IMR-90 (cell line): ENCODE results near the gene RIPK4. TPM values are rescaled to one million over a fixed set of nuclear protein-coding genes. Genes with fewer than 3 reads are reported as not detected.

Experiments used
- ATAC-seq: fragments of 200-7000 bp; cut with Tn5 transposase; 2 replicates; pipeline ENCODE4 v1.9.1; 2020; ENCODE audit warnings: low read depth, mild to moderate bottlenecking, moderate library complexity
- BruUV-seq: library from RNA; stranded (reverse); fragments of 400-500 nt; replicated peaks from 2 replicates; lab custom pipeline; 2021; lab: Mats Ljungman, UMichigan
- CTCF ChIA-PET: fragments of 300-600 bp; formaldehyde crosslinking; extraction: SDS; loops from one replicate; lab custom pipeline; 2021; ENCODE audit warnings: antibody characterized with exemption; lab: Yijun Ruan, JAX
- POLR2A ChIA-PET: fragments of 300-600 bp; sonication (Branson Sonifier 250); formaldehyde crosslinking; loops from one replicate; lab custom pipeline; 2022; ENCODE audit warnings: antibody characterized with exemption; ENCODE audit not compliant: unreplicated experiment; lab: Charles Lee
- DNase-seq: peaks from one replicate; pipeline ENCODE4 v3.0.0; 2013
- H2AFZ ChIP-seq: replicated peaks from 2 replicates; pipeline ENCODE3; 2013; ENCODE audit warnings: low read length, mild to moderate bottlenecking; ENCODE audit not compliant: poor library complexity
- H2AK5ac ChIP-seq: 2 replicates; pipeline ENCODE4 v1.6.1; 2013; ENCODE audit warnings: low read depth, low read length, inconsistent platforms
- H2AK9ac ChIP-seq: replicated peaks from 2 replicates; pipeline ENCODE3; 2013; ENCODE audit warnings: mild to moderate bottlenecking, low read depth, low read length, moderate library complexity; ENCODE audit not compliant: poor library complexity
- H2BK120ac ChIP-seq: 2 replicates; pipeline ENCODE4 v1.6.1; 2013; ENCODE audit warnings: low read depth, low read length, inconsistent platforms
- H2BK15ac ChIP-seq: 3 replicates; pipeline ENCODE4 v1.6.1; 2013; ENCODE audit warnings: low read depth, low read length, inconsistent platforms
- H2BK20ac ChIP-seq: 2 replicates; pipeline ENCODE4 v1.6.1; 2013; ENCODE audit warnings: low read depth, mild to moderate bottlenecking, inconsistent platforms, low read length, moderate library complexity
- H2BK5ac ChIP-seq: 2 replicates; pipeline ENCODE4 v1.6.1; 2013; ENCODE audit warnings: mild to moderate bottlenecking, low read depth, low read length, inconsistent platforms; ENCODE audit not compliant: poor library complexity, severe bottlenecking
- H3K14ac ChIP-seq: replicated peaks from 2 replicates; pipeline ENCODE4 v1.6.1; 2013; ENCODE audit warnings: low read depth, low read length, inconsistent platforms
- H3K18ac ChIP-seq: 2 replicates; pipeline ENCODE4 v1.6.1; 2013; ENCODE audit warnings: low read depth, low read length, control low read depth
- H3K23ac ChIP-seq: 2 replicates; pipeline ENCODE4 v1.6.1; 2013; ENCODE audit warnings: low read depth, low read length, inconsistent platforms
- H3K27ac ChIP-seq: 2 replicates; pipeline ENCODE4 v1.5.1; 2013; ENCODE audit warnings: mild to moderate bottlenecking, control low read depth, low read length; ENCODE audit not compliant: insufficient read depth
- H3K27me3 ChIP-seq: 2 replicates; pipeline ENCODE4 v1.6.1; 2013; ENCODE audit warnings: low read length; ENCODE audit not compliant: control insufficient read depth, insufficient read depth
- H3K36me3 ChIP-seq: 2 replicates; pipeline ENCODE4 v1.6.1; 2013; ENCODE audit warnings: low read length, mixed read lengths; ENCODE audit not compliant: control insufficient read depth, insufficient read depth
- H3K4ac ChIP-seq: 2 replicates; pipeline ENCODE4 v1.6.1; 2013; ENCODE audit warnings: low read depth, low read length, inconsistent platforms
- H3K4me1 ChIP-seq: 2 replicates; pipeline ENCODE4 v1.6.1; 2013; ENCODE audit warnings: low read length, mixed read lengths; ENCODE audit not compliant: control insufficient read depth, insufficient read depth
- H3K4me2 ChIP-seq: 2 replicates; pipeline ENCODE4 v1.6.1; 2013; ENCODE audit warnings: low read depth, mild to moderate bottlenecking, control low read depth, low read length, moderate library complexity
- H3K4me3 ChIP-seq: 2 replicates; pipeline ENCODE4 v1.5.1; 2013; ENCODE audit warnings: low read depth, mild to moderate bottlenecking, control low read depth, low read length, moderate library complexity; ENCODE audit not compliant: insufficient read depth
- H3K56ac ChIP-seq: 2 replicates; pipeline ENCODE4 v1.6.1; 2013; ENCODE audit warnings: low read length, inconsistent platforms; ENCODE audit not compliant: insufficient read depth; ENCODE audit errors: extremely low read depth
- H3K79me1 ChIP-seq, 2 experiments: 2 replicates each; pipeline ENCODE4 v1.6.1; 2013; ENCODE audit warnings: low read length in 2 of 2, inconsistent platforms in 1 of 2, low read depth in 1 of 2
- H3K9ac ChIP-seq: 2 replicates; pipeline ENCODE4 v1.6.1; 2013; ENCODE audit warnings: low read depth, low read length, control low read depth
- H3K9me1 ChIP-seq: 2 replicates; pipeline ENCODE4 v1.6.1; 2013; ENCODE audit warnings: low read length, inconsistent platforms; ENCODE audit not compliant: insufficient read depth
- H3K9me3 ChIP-seq: 2 replicates; pipeline ENCODE4 v1.6.1; 2013; ENCODE audit warnings: low read length; ENCODE audit not compliant: control insufficient read depth, insufficient read depth
- H4K20me1 ChIP-seq: 2 replicates; pipeline ENCODE4 v1.6.1; 2013; ENCODE audit warnings: low read length, inconsistent platforms; ENCODE audit not compliant: insufficient read depth
- H4K5ac ChIP-seq: 2 replicates; pipeline ENCODE4 v1.6.1; 2013; ENCODE audit warnings: mild to moderate bottlenecking, low read depth, low read length, control low read depth
- H4K8ac ChIP-seq, 2 experiments: 2 replicates each; pipeline ENCODE4 v1.6.1; 2013; ENCODE audit warnings: low read depth in 2 of 2, low read length in 2 of 2, control low read depth in 1 of 2, inconsistent platforms in 1 of 2
- H4K91ac ChIP-seq: 2 replicates; pipeline ENCODE4 v1.6.1; 2013; ENCODE audit warnings: low read depth, low read length, inconsistent platforms; ENCODE audit not compliant: insufficient read depth
- CEBPB ChIP-seq: IDR thresholded peaks from 2 replicates; pipeline ENCODE4 v1.6.1; 2012; ENCODE audit warnings: low read depth, low read length, improper control_type of control experiment
- CHD1 ChIP-seq: IDR thresholded peaks from 2 replicates; pipeline ENCODE4 v1.6.1; 2012; ENCODE audit warnings: low read depth, low read length, improper control_type of control experiment
- CTCF ChIP-seq: conservative IDR thresholded peaks from 2 replicates; pipeline ENCODE4 v1.5.1; 2012; ENCODE audit warnings: mild to moderate bottlenecking, low read depth, low read length, improper control_type of control experiment
- FOS ChIP-seq: fragments of 150-350 bp; IDR thresholded peaks from 2 replicates; pipeline ENCODE4 v1.6.1; 2016; ENCODE audit warnings: low read depth, low read length
- MAFK ChIP-seq: IDR thresholded peaks from 2 replicates; pipeline ENCODE4 v1.6.1; 2012; ENCODE audit warnings: low read depth, low read length, improper control_type of control experiment
- MXI1 ChIP-seq: IDR thresholded peaks from 2 replicates; pipeline ENCODE4 v1.6.1; 2012; ENCODE audit warnings: low read depth, mild to moderate bottlenecking, low read length, moderate library complexity, borderline replicate concordance
- NFE2L2 ChIP-seq: fragments of 150-350 bp; IDR thresholded peaks from 2 replicates; pipeline ENCODE4 v1.6.1; 2016; ENCODE audit warnings: low read depth, mild to moderate bottlenecking, low read length
- RAD21 ChIP-seq: IDR thresholded peaks from 2 replicates; pipeline ENCODE4 v1.6.1; 2012; ENCODE audit warnings: low read length, improper control_type of control experiment
- USF2 ChIP-seq: fragments of 150-350 bp; IDR thresholded peaks from 2 replicates; pipeline ENCODE4 v1.6.1; 2017; ENCODE audit warnings: mild to moderate bottlenecking, antibody characterized with exemption, low read length, low read depth
- WGBS, 2 experiments: methylation state at CpG; one replicate each; pipeline versions ENCODE4 v1.1.5 to v1.1.7; 2013; ENCODE audit warnings: missing lambda C conversion rate in 2 of 2; ENCODE audit not compliant: insufficient read length in 1 of 2; ENCODE audit errors: extremely low coverage in 2 of 2; 5-methylcytosine and 5-hydroxymethylcytosine counted together
- dilution Hi-C: fragments of 300-500 bp; cut with HindIII; formaldehyde crosslinking; loops from one replicate; pipeline ENCODE4 v1.14.3; 2018; ENCODE audit warnings: low sequenced_read_pairs; ENCODE audit not compliant: unreplicated experiment
- in situ Hi-C: fragments of 300-500 bp; cut with MboI; formaldehyde crosslinking; loops from 3 replicates; pipeline ENCODE4 v1.14.3; 2019; ENCODE audit warnings: low sequenced_read_pairs, inconsistent platforms, mixed read lengths
- intact Hi-C: fragments of 100-400 bp; cut with micrococcal nuclease; formaldehyde crosslinking; loops from 2 replicates; pipeline ENCODE4 v1.10.0; 2022
- polyA plus RNA-seq, 3 experiments: library from polyadenylated mRNA; depleted of rRNA; stranded (reverse); fragments of >200 nt; gene quantifications; 2 replicates each; pipeline ENCODE4 v1.2.3, GENCODE V29; 2012; ENCODE audit warnings: low replicate concordance in 1 of 3
- total RNA-seq: library from RNA; depleted of rRNA; stranded (reverse); fragments of >200 nt; gene quantifications from 2 replicates; pipeline ENCODE4 v1.2.3, GENCODE V29; 2012

RIPK4 gene
- total and polyA plus RNA-seq, 2 of the 4 experiments (the other 2 are of a cell fraction) = under 0.01 to 0.03 TPM

- ATAC-seq (peak; percentile 74), DNase-seq (peak; percentile 42)
- dilution Hi-C loops = no loop called here
- no peak overlapping the region for H3K56ac ChIP-seq
- H3K9me1 ChIP-seq = peaks cover 6% of the 10 kb centered on the region
- H3K4me1 ChIP-seq = 0 out of 2 replicates have a peak, but pooled peaks cover 5% of the 10 kb centered on the region
- TF ChIP-seq RAD21 (no peak), CHD1 (no peak), MXI1 (no peak), CTCF (no peak), USF2 (no peak), NFE2L2 (no peak), CEBPB (no peak), FOS (no peak), MAFK (no peak)
- H2AK9ac ChIP-seq = peak overlapping the region; percentile 60
- no peak overlapping the region for H3K4me3 ChIP-seq
- no peaks in the 10 kb centered on the region; the same call in 1 of the 2 replicates for H3K9me3 ChIP-seq
- no peaks in the 10 kb centered on the region for H3K36me3 ChIP-seq
- H2BK20ac ChIP-seq = no peak overlapping the region
- H3K14ac ChIP-seq = 0 out of 2 replicates have a peak overlapping the region, but pooled peaks have one; percentile 37
- H2BK120ac ChIP-seq = peak overlapping the region; percentile 61; the same call in 1 of the 2 replicates
- no peak overlapping the region for H3K18ac ChIP-seq
- H2BK15ac ChIP-seq = no peak overlapping the region; the same call in 2 of the 3 replicates
- H4K8ac ChIP-seq = peak overlapping the region in 1 of 2 experiments; percentile 61; a peak in 2 of 4 replicates
- ChIA-PET POLR2A (no interaction called here), CTCF (no interaction called here)
- peak overlapping the region; percentile 40 for H3K4ac ChIP-seq
- H3K9ac ChIP-seq = no peak overlapping the region
- no peak overlapping the region for H2BK5ac ChIP-seq
- BruUV-seq = no TSS peak
- intact Hi-C loops = no loop called here
- WGBS, 2 experiments = 48% methylated on average over 12 of the region's 24 CpGs; no CpG with 5 or more reads in 1 of the 2 experiments
- H2AK5ac ChIP-seq = no peak overlapping the region
- H3K27ac ChIP-seq = no peak overlapping the region
- peak overlapping the region; percentile 51; the same call in 1 of the 2 replicates for H4K91ac ChIP-seq
- no peak overlapping the region for H3K23ac ChIP-seq
- H3K4me2 ChIP-seq = no peak overlapping the region
- H4K20me1 ChIP-seq = no peaks in the 10 kb centered on the region
- H3K79me1 ChIP-seq = no peaks in the 10 kb centered on the region
- in situ Hi-C loops = no loop called here
- H4K5ac ChIP-seq = no peak overlapping the region
- H2AFZ ChIP-seq = peak overlapping the region; percentile 77
- H3K27me3 ChIP-seq = peaks cover 15% of the 10 kb centered on the region
Measured at GRCh38 chr21:41726970-41727783, 39.7 kb downstream of the RIPK4 start.
